Muscle of arm (tissue), 12 donors: Measurements from ENCODE around the gene ECHDC1. TPM values are rescaled to one million over a fixed set of nuclear protein-coding genes. Genes with fewer than 3 reads are reported as not detected.

Source experiments
- DNase-seq: peaks from one replicate; pipeline ENCODE4 v3.0.0-alpha.2; 2013
- polyA plus RNA-seq, 12 donors: library from polyadenylated mRNA; unstranded; fragments of 120-200 nt; gene quantifications; one replicate each; pipeline ENCODE4 v1.2.1, GENCODE V29; 2013; ENCODE audit not compliant: insufficient read length in 12 of 12

The ECHDC1 gene
- polyA plus RNA-seq, 12 donors = 59.1 to 85.1 (median 74.1) TPM; not detected in 1

- peak; percentile 46 for DNase-seq
These were observed 96.0 kb downstream of the ECHDC1 start for GRCh38 chr6:127247114-127248096.

GRCh38 chr6:127243501-127243900 is 99.9 kb downstream of the ECHDC1 start:
- no peak for DNase-seq

Other genes with a start within 250 kb of the ECHDC1 start
- 10 to 100 TPM in 11 of 12 donors, not detected in 1; 11.9 to 26.7 (median 18.2) TPM for gene RSPO3, start 224.9 kb downstream of the ECHDC1 start, polyA plus RNA-seq
- 10 to 100 TPM in 11 of 12 donors, not detected in 1; 47.6 to 83.9 (median 66.6) TPM for gene RNF146, start 76.7 kb downstream of the ECHDC1 start, polyA plus RNA-seq
- 10 to 100 TPM in 11 of 12 donors, not detected in 1; 16.2 to 30.1 (median 23.4) TPM for gene KIAA0408, start 115.8 kb upstream of the ECHDC1 start, polyA plus RNA-seq
- 1 to 10 TPM in 2 of 12 donors, under 1 TPM in 7, not detected in 3; 0.59 to 1.3 (median 0.92) TPM for gene C6orf58, start 233.6 kb upstream of the ECHDC1 start, polyA plus RNA-seq